Measurements from ENCODE around the gene ATM.

The ATM gene

DNA sequence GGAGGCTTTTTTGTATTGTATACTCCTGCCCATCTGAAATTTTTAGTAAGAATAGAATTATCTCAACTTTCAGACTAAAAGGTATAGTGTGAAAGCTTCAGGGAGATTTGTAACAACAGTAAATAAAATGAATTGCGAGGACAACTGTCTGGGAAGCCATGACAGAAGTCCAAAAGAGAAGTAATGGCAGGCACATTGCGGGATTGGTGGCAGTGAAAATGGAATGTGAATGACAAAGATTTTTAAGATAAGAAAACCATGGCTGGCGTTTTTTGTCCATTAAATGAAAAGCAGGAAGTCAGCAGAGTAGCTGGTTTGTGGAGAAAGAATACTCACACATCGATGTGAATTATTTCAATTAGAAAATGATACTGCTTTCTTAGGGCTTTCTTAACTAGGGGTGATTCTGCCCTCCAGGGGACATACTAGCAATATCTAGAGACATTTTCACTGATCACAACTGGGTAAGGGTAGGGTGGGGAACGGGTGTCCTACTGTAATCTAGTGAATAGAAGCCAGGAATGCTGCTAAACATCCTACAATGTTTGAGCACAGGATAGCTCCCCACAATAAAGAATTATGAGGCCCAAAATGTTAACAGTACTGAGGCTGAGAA is 2.0 kb upstream of the ATM start:
- DNase-seq, result no peak
- intact Hi-C loops (cut with DNase I), result loop anchor here (5.0 to 10.0 kb wide), 4 partner anchors 96 to 441 kb away; partner anchors contain the start of genes ACAT1 and C11orf65

GRCh38 chr11:108221371-108221770 is 1.5 kb upstream of the ATM start:
- no peak for DNase-seq
- intact Hi-C loops (cut with DNase I), result loop anchor here (5.0 to 10.0 kb wide), 4 partner anchors 97 to 441 kb away; partner anchors contain the start of genes ACAT1 and C11orf65

- intact Hi-C loops (cut with DNase I), result loop anchor here (5.0 to 10.0 kb wide), 4 partner anchors 97 to 440 kb away; partner anchors contain the start of genes ACAT1 and C11orf65
- DNase-seq, result peak in 8 of 42 donors; percentile 6 to 53 (median 18)
Measured at GRCh38 chr11:108221911-108222573, 825 bp upstream of the ATM start.

DNA sequence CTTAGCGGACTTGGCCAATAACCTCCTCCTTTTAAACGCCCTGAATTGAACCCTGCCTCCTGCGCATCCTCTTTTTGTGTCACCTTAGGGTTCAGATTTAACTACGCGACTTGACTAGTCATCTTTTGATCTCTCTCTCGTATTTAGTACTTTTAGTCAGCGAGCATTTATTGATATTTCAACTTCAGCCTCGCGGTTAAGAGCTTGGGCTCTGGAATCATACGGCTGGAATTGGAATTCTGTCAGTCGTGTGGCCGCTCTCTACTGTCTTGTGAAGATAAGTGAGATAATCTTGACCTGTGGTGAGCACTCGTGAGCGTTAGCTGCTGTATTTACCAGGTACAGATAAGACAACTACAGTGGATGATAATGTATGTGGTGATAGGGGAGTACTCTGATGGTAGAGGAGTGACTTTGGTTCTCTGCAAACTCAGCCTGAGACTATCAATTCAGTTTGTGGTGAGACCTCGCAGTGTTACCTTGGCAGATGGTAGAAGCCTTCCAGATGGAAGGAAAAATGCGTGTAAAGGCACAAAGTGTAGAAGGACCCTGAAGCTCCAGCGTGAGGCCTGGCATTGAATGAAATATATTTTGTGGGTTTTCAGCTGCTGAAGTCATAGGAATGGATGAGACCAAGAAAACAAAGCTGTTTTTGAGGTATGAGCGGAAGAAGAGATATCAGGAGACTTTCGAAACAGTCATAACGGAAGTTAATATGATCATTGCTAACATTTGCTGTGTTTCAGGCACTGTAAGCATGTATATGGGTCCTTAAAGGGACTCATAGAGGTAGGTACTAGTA is 682 bp downstream of the ATM start:
- intact Hi-C loops (cut with DNase I), result loop anchor here (5.0 to 10.0 kb wide), 4 partner anchors 99 to 439 kb away; partner anchors contain the start of genes ACAT1 and C11orf65

GRCh38 chr11:108224366-108224765 is 1.5 kb downstream of the ATM start:
- no peak for DNase-seq
- intact Hi-C loops (cut with DNase I), result loop anchor here (5.0 to 10.0 kb wide), 4 partner anchors 100 to 438 kb away; partner anchors contain the start of genes ACAT1 and C11orf65

More for the DNA sequence above, 682 bp downstream of the ATM start:
- DNase-seq, result no peak

DNA sequence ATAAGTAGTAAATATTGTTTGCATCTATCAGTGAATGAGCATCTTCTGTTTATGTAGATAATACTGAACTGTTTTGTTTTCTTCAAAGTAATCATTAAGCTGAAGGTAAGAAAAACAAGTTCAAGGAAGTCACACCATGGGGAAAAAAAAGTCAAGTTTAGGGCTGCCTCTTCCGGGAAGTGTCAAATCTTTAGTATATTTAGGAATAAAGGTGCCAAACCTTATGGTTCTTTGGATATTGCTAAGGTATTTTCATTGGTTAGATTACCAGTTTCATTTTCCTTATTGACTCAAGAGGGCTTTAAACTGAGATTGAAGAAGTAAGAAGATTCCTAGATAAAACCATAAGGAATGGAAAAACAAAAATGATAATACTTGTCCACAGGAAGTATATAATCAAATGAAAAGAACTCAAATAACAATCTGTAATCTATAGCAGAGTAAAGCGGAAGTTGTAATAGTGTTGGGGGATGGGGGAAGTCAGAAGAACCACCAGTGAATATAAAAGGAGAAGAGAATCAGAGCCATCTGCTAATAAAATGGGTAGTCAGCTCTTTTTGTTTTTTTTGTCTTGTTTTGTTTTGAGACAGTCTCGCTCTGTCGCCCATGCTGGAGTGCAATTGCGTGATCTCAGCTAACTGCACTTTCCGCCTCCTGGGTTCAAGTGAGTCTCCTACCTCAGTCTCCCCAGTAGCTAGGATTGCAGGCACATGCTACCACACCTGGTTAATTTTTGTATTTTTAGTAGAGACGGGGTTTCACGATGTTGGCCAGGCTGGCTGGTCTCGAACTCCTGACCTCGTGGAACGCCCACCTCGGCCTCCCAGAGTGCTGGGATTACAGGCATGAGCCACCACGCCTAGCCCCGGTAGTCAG is 2.3 kb downstream of the ATM start:
- DNase-seq, result peak in 1 of 42 donors; percentile 8
- intact Hi-C loops (cut with DNase I), result loop anchor here (5.0 to 10.0 kb wide), 4 partner anchors 100 to 437 kb away; partner anchors contain the start of genes ACAT1 and C11orf65

DNA sequence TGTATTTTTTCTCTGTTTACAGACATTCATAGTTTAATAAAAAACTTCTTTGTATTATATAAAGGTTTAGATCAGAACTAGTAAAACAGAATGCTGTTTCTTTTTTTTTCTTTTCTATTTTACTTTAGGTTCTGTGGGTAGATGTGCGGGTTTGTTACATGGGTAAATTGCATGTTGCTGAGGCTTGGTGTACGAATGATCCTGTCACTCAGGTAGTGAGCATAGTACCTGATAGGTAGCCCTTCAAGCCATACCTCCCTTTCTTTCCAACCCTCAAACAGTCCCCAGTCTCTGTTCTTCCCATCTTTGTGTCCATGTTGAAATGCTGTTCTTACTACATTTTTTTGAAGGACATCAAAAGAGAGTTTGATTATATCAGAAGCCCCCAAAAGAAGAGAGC is 3.2 kb downstream of the ATM start:
- no peak for DNase-seq
- intact Hi-C loops (cut with DNase I), result loop anchor here (10.0 kb wide), 2 partner anchors 101 to 239 kb away; partner anchors contain the start of genes ACAT1 and C11orf65

- intact Hi-C loops (cut with DNase I), result loop anchor here (10.0 kb wide), 2 partner anchors 103 to 237 kb away; partner anchors contain the start of genes ACAT1 and C11orf65
- no peak for DNase-seq
Measured at GRCh38 chr11:108228251-108228650, 5.4 kb downstream of the ATM start.

DNA sequence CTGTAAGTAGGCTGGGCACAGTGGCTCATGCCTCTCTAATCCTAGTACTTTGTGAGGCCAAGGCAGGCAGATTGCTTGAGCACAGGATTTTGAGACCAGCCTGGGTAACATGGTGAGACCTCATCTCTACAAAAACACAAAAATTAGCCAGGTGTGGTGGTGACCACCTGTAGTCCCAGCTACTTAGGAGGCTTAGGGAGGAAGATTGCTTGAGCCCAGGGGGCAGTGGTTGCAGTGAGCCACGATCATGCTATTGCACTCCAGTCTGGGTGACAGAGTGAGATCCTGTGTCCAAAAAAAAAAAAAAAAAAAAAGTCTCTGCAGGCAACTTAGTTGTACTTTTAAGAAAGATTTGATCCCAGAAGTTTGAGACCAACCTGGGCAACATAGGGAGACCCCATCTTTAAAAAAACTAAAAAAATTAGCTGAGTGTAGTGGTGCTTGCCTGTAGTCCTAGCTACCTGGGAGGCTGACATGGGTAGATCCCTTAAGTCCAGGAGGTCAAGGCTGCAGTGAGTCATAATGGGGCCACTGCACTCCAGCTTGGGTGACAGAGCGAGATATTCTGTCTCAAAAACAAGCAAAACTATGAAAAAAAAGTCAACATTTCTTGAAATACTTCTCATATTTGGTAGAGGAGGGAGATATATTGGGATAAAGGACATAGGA is 10.5 kb downstream of the ATM start:
- no peak for DNase-seq

GRCh38 chr11:108235192-108235591 is 12.3 kb downstream of the ATM start:
- no peak for DNase-seq
- intact Hi-C loops (cut with DNase I), result no loop called here

More for the DNA sequence above, 10.5 kb downstream of the ATM start:
- intact Hi-C loops (cut with DNase I), result no loop called here

- intact Hi-C loops (cut with DNase I), result no loop called here
- no peak for DNase-seq
Measured at GRCh38 chr11:108235633-108236032, 12.8 kb downstream of the ATM start.

DNA sequence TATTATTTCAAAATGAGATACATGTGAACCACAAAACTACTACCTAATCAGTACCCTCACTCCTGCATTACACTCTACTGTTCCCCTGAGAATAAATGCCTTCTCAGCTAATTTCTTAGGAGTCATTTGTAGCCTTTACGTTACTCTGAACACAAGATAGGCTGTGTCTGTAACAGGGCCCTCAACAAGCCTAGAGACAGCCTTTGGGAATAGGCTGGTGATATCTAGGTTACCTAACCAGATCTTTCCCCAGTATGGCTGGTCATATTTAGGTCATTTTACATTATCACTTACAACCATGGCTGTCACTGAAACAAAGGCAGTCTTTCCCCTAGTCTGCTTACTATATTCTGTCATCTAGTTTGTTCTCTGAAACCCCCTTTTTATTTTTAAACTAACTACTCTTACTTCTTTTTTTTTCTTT is 14.2 kb downstream of the ATM start:
- intact Hi-C loops (cut with DNase I), result no loop called here
- DNase-seq, result no peak

DNA sequence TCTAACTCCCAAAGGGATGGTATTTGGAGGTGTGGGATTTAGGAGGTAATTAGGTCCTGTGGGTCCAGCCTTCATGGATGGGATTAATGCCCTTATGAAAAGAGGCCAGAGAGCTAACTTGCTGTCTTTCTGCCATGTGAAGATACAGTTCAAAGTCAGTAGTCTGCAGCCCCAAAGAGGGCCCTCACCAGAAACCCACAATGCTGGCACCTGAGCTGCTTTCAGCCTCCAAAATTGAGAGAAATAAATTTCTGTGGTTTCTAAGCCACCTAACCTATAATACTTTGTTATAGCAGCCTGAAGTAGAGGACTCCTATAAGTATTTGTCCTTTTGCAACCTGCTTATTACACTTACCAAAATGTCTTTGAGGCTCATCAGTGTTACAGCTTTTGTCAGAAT is 16.2 kb downstream of the ATM start:
- intact Hi-C loops (cut with DNase I), result no loop called here

DNA sequence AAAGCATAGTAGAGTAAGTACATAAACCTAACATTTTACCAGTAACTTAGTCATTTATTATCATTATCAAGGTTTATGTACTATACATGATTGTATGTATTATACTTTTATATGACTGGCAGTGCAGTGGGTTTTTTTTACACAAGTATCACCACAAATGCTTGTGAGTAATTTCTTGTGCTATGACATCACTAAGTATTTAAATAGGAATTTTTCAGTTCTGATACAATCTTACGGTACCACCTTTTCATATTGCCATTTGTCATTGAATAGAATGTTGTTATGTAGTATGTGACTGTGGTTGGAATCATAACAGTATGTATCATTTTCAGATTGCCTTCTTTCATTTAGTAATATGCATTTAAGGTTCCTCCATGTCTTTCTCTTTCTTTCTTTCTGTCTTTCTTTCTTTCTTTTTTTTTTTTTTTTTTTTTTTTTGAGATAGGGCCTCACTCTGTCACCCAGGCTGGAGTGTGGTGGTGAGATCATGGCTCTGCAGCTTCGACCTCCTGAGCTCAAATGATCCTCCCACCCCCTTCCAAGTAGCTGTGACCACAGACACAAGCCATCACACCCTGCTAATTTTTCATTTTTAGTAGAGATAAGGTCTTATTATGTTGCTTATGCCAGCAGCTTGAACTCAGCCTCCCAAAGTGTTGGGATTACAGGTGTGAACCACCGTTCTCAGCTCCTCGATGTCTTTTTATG is 18.6 kb downstream of the ATM start:
- intact Hi-C loops (cut with DNase I), result no loop called here
- DNase-seq, result no peak

More for the DNA sequence above, 16.2 kb downstream of the ATM start:
- DNase-seq, result no peak

DNA sequence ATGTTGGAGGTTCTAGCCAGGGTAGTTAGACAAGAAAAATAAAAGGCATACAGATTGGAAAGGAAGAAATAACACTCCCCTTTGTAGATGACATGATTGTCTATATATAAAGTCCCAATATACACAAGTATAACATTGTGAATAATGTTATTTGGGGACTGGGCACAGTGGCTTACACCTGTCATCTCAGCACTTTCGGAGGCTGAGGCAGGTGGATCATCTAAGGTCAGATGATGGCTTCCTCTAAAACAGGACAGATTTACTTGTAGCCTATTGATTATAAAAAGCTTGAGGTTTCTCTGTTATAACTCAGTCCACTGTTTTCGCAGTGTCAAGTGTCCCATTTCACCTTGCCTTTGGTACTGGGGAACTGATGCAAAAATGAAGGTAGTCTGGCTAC is 19.6 kb downstream of the ATM start:
- DNase-seq, result no peak
- intact Hi-C loops (cut with DNase I), result no loop called here

GRCh38 chr11:108246308-108246707 is 23.4 kb downstream of the ATM start:
- DNase-seq, result no peak
- intact Hi-C loops (cut with DNase I), result no loop called here

DNA sequence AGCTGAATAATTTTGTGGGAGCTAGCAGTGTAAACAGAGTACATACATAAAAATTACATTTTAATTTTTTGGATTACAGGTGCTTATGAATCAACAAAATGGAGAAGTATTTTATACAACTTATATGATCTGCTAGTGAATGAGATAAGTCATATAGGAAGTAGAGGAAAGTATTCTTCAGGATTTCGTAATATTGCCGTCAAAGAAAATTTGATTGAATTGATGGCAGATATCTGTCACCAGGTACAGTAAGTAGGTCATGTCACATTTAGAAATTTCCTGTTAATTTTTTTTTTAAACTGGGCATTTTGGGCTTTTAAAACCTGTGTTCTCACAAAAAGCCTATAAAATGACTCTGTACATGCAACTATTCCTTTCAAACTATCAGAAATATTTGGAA is 24.0 kb downstream of the ATM start:
- no peak for DNase-seq
- intact Hi-C loops (cut with DNase I), result no loop called here
